ENCODE data around the gene SAMHD1. TPM values are rescaled to one million over a fixed set of nuclear protein-coding genes. Genes with fewer than 3 reads are reported as not detected.
A peak's percentile ranks its signal among the peaks of the same experiment; 100 is the strongest.

SAMHD1 gene
- total RNA-seq, 2 experiments from 2014 or later: 10.6 to 20.8 TPM

- Histone ChIP-seq H3K4me1 (ENCODE audit: insufficient read depth, low read length, poor library complexity, severe bottlenecking) (peaks cover 13% of the 10 kb centered on the region), H3K9me2 (ENCODE audit: insufficient read depth, low read length) (no peaks in the 10 kb centered on the region), H4K20me1 (ENCODE audit: insufficient read depth, low read length) (no peaks in the 10 kb centered on the region), H2AFZ (ENCODE audit: low read length) (no peak overlapping the region), H3K9me3 (ENCODE audit: low read length) (0 out of 2 replicates have a peak, but pooled peaks cover 7% of the 10 kb centered on the region), H3K36me3 (ENCODE audit: insufficient read depth, low read length) (peaks cover 28% of the 10 kb centered on the region), H3K4me3 (ENCODE audit: low read depth, low read length, poor library complexity, severe bottlenecking) (no peak overlapping the region), H3K79me2 (ENCODE audit: insufficient read depth, low read depth, low read length) (no peaks in the 10 kb centered on the region), H3K4me2 (ENCODE audit: low read length) (no peak overlapping the region), H3K27ac (ENCODE audit: low read depth, low read length, poor library complexity, severe bottlenecking) (no peak overlapping the region)
- BruUV-seq (replicated peaks): no TSS peak
- TF ChIP-seq EZH2phosphoT487 (IDR thresholded peaks at IDR 0.05; ENCODE audit: borderline replicate concordance, low read depth, low read length): no peak
- TF ChIP-seq, protein P1, sequence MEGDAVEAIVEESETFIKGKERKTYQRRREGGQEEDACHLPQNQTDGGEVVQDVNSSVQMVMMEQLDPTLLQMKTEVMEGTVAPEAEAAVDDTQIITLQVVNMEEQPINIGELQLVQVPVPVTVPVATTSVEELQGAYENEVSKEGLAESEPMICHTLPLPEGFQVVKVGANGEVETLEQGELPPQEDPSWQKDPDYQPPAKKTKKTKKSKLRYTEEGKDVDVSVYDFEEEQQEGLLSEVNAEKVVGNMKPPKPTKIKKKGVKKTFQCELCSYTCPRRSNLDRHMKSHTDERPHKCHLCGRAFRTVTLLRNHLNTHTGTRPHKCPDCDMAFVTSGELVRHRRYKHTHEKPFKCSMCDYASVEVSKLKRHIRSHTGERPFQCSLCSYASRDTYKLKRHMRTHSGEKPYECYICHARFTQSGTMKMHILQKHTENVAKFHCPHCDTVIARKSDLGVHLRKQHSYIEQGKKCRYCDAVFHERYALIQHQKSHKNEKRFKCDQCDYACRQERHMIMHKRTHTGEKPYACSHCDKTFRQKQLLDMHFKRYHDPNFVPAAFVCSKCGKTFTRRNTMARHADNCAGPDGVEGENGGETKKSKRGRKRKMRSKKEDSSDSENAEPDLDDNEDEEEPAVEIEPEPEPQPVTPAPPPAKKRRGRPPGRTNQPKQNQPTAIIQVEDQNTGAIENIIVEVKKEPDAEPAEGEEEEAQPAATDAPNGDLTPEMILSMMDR (conservative IDR thresholded peaks at IDR 0.05; ENCODE audit: low read length): no peak
- CTCF ChIA-PET (ENCODE audit: unreplicated experiment): no interaction called here
- POLR2A ChIA-PET: interaction anchor here (0.7 kb wide), 1 partner anchor 41 kb away, joined by 6 read pairs; no protein-coding TSS in a partner anchor
- DNase-seq (ENCODE audit: low spot score): no peak
- intact Hi-C loops (cut with micrococcal nuclease; ENCODE audit: unreplicated experiment): no loop called here
These were observed 40.2 kb upstream of the SAMHD1 start for GRCh38 chr20:36991703-36992102.

- intact Hi-C loops (cut with micrococcal nuclease; ENCODE audit: unreplicated experiment): no loop called here
- H3K4me1 ChIP-seq (ENCODE audit: insufficient read depth, low read length, poor library complexity, severe bottlenecking): peaks cover 13% of the 10 kb centered on the region
- no peak for TF ChIP-seq EZH2phosphoT487 (IDR thresholded peaks at IDR 0.05; ENCODE audit: borderline replicate concordance, low read depth, low read length)
- TF ChIP-seq, protein P1 (conservative IDR thresholded peaks at IDR 0.05; ENCODE audit: low read length): no peak
- no peak overlapping the region for H3K4me2 ChIP-seq (ENCODE audit: low read length)
- CTCF ChIA-PET (ENCODE audit: unreplicated experiment): no interaction called here
- H3K27ac ChIP-seq (ENCODE audit: low read depth, low read length, poor library complexity, severe bottlenecking): no peak overlapping the region
- H3K79me2 ChIP-seq (ENCODE audit: insufficient read depth, low read depth, low read length): no peaks in the 10 kb centered on the region
- no TSS peak for BruUV-seq (replicated peaks)
- no peaks in the 10 kb centered on the region for H3K9me2 ChIP-seq (ENCODE audit: insufficient read depth, low read length)
- no peak overlapping the region for H3K4me3 ChIP-seq (ENCODE audit: low read depth, low read length, poor library complexity, severe bottlenecking)
- H2AFZ ChIP-seq (ENCODE audit: low read length): no peak overlapping the region
- no peak for DNase-seq (ENCODE audit: low spot score)
- H3K36me3 ChIP-seq (ENCODE audit: insufficient read depth, low read length): peaks cover 9% of the 10 kb centered on the region
- H3K9me3 ChIP-seq (ENCODE audit: low read length): no peaks in the 10 kb centered on the region
- POLR2A ChIA-PET: interaction anchor here (0.7 to 1.0 kb wide), 2 partner anchors 17 to 188 kb away, joined by 3 to 4 read pairs; no protein-coding TSS in a partner anchor
- H4K20me1 ChIP-seq (ENCODE audit: insufficient read depth, low read length): no peaks in the 10 kb centered on the region
These were observed 38.3 kb upstream of the SAMHD1 start for GRCh38 chr20:36989797-36990196.

DNA sequence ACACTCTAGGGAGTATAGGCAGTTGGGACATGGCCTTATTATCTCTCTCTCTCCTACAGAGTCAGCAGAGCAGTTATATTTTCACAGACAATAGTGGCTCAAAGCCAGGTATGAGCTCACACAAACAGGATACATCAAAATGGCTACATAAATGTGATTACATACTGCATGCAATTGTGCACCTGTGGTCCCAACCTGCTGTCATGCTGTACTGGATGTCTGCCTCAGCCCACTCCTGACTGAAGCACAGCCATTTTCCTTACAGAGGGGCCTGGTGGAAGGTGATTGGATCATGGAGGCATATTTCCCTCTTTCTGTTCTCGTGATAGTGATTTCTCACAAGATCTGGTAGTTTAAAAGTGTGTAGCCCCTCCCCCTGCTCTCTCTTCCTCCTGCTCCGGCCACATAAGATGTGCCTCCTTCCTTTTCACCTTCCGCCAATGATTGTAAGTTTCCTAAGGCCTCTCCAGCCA lies 37.0 kb upstream of the SAMHD1 start:
- no TSS peak for BruUV-seq (replicated peaks)
- H2AFZ ChIP-seq (ENCODE audit: low read length): peak overlapping the region; percentile 63
- no peak for TF ChIP-seq EZH2phosphoT487 (IDR thresholded peaks at IDR 0.05; ENCODE audit: borderline replicate concordance, low read depth, low read length)
- TF ChIP-seq, protein P1 (conservative IDR thresholded peaks at IDR 0.05; ENCODE audit: low read length): no peak

More for the DNA sequence above, 37.0 kb upstream of the SAMHD1 start:
- Histone ChIP-seq H3K36me3 (ENCODE audit: insufficient read depth, low read length) (no peaks in the 10 kb centered on the region), H3K9me3 (ENCODE audit: low read length) (no peaks in the 10 kb centered on the region), H3K4me2 (ENCODE audit: low read length) (peak overlapping the region; percentile 22; the same call in 1 of the 2 replicates), H3K4me3 (ENCODE audit: low read depth, low read length, poor library complexity, severe bottlenecking) (peak overlapping the region; percentile 15), H3K27ac (ENCODE audit: low read depth, low read length, poor library complexity, severe bottlenecking) (peak overlapping the region; percentile 21), H3K4me1 (ENCODE audit: insufficient read depth, low read length, poor library complexity, severe bottlenecking) (peaks cover 13% of the 10 kb centered on the region), H4K20me1 (ENCODE audit: insufficient read depth, low read length) (no peaks in the 10 kb centered on the region), H3K9me2 (ENCODE audit: insufficient read depth, low read length) (no peaks in the 10 kb centered on the region), H3K79me2 (ENCODE audit: insufficient read depth, low read depth, low read length) (no peaks in the 10 kb centered on the region)
- DNase-seq (ENCODE audit: low spot score): peak; percentile 40
- intact Hi-C loops (cut with micrococcal nuclease; ENCODE audit: unreplicated experiment): no loop called here
- CTCF ChIA-PET (ENCODE audit: unreplicated experiment): no interaction called here
- POLR2A ChIA-PET: no interaction called here
